Measurements from ENCODE around the gene LECT2. TPM values are rescaled to one million over a fixed set of nuclear protein-coding genes. Genes with fewer than 3 reads are reported as not detected.
A peak's percentile ranks its signal among the peaks of the same experiment; 100 is the strongest.

The LECT2 gene
- polyA plus RNA-seq, 1 donor (not counting 4 experiments of a cell fraction or from before 2014, with no cell fraction given): not detected

DNA sequence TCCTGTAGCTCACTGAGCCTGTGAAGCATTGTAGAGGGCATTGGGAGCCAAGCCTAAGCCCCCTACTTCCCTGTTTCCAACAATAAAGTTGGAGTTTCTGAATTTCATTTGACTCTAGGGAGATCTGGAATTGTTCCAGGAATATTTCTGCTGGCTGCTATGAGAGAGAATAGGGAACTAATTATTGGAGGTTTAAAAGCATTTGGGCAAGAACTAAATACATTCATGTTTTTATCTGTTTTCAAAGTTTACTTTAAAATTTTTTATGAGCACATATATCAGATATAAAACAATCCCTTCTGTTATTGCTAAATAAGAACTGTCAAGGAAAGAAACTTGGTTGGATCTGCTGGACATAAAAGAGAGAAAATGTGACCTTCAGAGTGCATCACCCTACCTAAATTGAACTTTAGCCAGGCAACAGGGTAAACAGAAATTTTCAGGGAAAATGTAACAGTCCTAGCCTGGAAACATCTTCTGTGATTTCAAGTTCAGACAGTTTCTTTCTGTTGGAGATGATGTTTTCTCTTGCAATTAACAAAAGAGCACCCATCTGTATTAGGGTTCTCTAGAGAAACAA is 19.3 kb upstream of the LECT2 start:
- no peaks in the 10 kb centered on the region for H3K9me3 ChIP-seq (ENCODE audit: control insufficient read depth, low read depth, low read length)
- no peak for TF ChIP-seq CTCF (optimal IDR thresholded peaks at IDR 0.05 in 1 of 3, IDR thresholded peaks at IDR 0.05 in 1 of 3, conservative IDR thresholded peaks at IDR 0.05 in 1 of 3; ENCODE audit: extremely low read depth in 1 of 3, insufficient read depth in 2 of 3, low read length in 3 of 3)
- no peak for TF ChIP-seq EZH2 (IDR thresholded peaks at IDR 0.05; ENCODE audit: low read length)
- no peaks in the 10 kb centered on the region for H4K20me1 ChIP-seq (ENCODE audit: control insufficient read depth, extremely low read depth, insufficient read depth, low read length)
- FAIRE-seq (no peak), DNase-seq (ENCODE audit: low read depth, low spot score) (no peak)
- H3K4me3 ChIP-seq (ENCODE audit: control insufficient read depth in 2 of 3, extremely low read depth in 1 of 3, insufficient read depth in 2 of 3, low read depth in 1 of 3, low read length in 3 of 3): no peak overlapping the region
- H3K9ac ChIP-seq (ENCODE audit: control insufficient read depth, extremely low read depth, insufficient read depth, low read length): no peak overlapping the region
- H3K4me1 ChIP-seq (ENCODE audit: control insufficient read depth, extremely low read depth, insufficient read depth, low read length): peaks cover 8% of the 10 kb centered on the region
- H2AFZ ChIP-seq (ENCODE audit: control insufficient read depth, low read length): no peak overlapping the region
- no peak overlapping the region for H3K4me2 ChIP-seq (ENCODE audit: control insufficient read depth, extremely low read depth, insufficient read depth, low read depth, low read length)
- no peak overlapping the region for H3K27ac ChIP-seq (ENCODE audit: control insufficient read depth, insufficient read depth, low read length)
- no peaks in the 10 kb centered on the region for H3K79me2 ChIP-seq (ENCODE audit: control insufficient read depth, insufficient read depth, low read length)
- dilution Hi-C loops (cut with MboI; ENCODE audit: extremely low pct_ligation_motif_present, low sequenced_read_pairs): no loop called here
- H3K27me3 ChIP-seq (ENCODE audit: control insufficient read depth, extremely low read depth, insufficient read depth, low read length): no peaks in the 10 kb centered on the region
- H3K36me3 ChIP-seq (ENCODE audit: control insufficient read depth in 2 of 2, extremely low read depth in 1 of 2, insufficient read depth in 2 of 2, low read length in 2 of 2): no peaks in the 10 kb centered on the region
- H3K9me1 ChIP-seq (ENCODE audit: control insufficient read depth, extremely low read depth, insufficient read depth, low read length): no peaks in the 10 kb centered on the region

DNA sequence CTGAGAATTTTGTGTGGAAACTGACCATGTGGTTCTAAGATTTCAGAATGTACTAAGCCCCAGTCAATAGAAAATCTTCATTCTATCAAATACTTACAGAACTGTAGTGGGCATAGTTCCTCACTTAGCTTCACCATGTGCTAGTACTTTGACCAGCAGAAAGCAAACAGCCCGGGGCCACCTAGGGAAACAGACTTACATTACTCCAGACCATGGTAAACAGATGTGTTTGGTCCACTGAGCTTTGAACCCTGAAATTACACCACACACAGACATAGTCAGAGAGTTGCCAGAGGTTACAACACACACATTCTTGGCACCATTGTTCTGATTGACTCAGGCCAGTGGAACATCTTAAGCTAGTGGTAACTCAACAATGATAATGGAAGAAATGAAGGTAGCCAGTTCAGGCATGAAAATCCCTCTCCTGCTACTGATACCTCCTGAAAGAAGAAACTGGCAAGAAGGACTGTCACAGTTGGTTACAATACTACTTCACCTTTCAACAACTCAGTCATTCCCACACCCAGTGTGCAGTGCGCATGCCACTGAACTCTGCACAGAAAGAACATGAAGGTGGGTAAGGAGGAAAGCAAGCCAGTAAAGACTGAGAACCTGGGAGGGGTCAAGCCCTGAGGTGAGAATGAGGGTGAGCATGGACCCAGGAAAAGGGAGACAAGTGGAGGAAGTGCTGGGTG is 18.7 kb upstream of the LECT2 start:
- DNase-seq (ENCODE audit: low read depth, low spot score) (no peak), FAIRE-seq (peak; percentile 39)
- dilution Hi-C loops (cut with MboI; ENCODE audit: extremely low pct_ligation_motif_present, low sequenced_read_pairs): no loop called here
- H3K4me3 ChIP-seq (ENCODE audit: control insufficient read depth in 2 of 3, extremely low read depth in 1 of 3, insufficient read depth in 2 of 3, low read depth in 1 of 3, low read length in 3 of 3): no peak overlapping the region
- no peaks in the 10 kb centered on the region for H3K36me3 ChIP-seq (ENCODE audit: control insufficient read depth in 2 of 2, extremely low read depth in 1 of 2, insufficient read depth in 2 of 2, low read length in 2 of 2)
- no peaks in the 10 kb centered on the region for H3K9me3 ChIP-seq (ENCODE audit: control insufficient read depth, low read depth, low read length)
- H3K9ac ChIP-seq (ENCODE audit: control insufficient read depth, extremely low read depth, insufficient read depth, low read length): no peak overlapping the region
- peaks cover 8% of the 10 kb centered on the region for H3K4me1 ChIP-seq (ENCODE audit: control insufficient read depth, extremely low read depth, insufficient read depth, low read length)
- H3K4me2 ChIP-seq (ENCODE audit: control insufficient read depth, extremely low read depth, insufficient read depth, low read depth, low read length): peak overlapping the region; percentile 12
- TF ChIP-seq EZH2 (IDR thresholded peaks at IDR 0.05; ENCODE audit: low read length) (no peak), CTCF (optimal IDR thresholded peaks at IDR 0.05 in 1 of 3, IDR thresholded peaks at IDR 0.05 in 1 of 3, conservative IDR thresholded peaks at IDR 0.05 in 1 of 3; ENCODE audit: extremely low read depth in 1 of 3, insufficient read depth in 2 of 3, low read length in 3 of 3) (no peak)
- H4K20me1 ChIP-seq (ENCODE audit: control insufficient read depth, extremely low read depth, insufficient read depth, low read length): no peaks in the 10 kb centered on the region
- no peaks in the 10 kb centered on the region for H3K27me3 ChIP-seq (ENCODE audit: control insufficient read depth, extremely low read depth, insufficient read depth, low read length)
- H3K27ac ChIP-seq (ENCODE audit: control insufficient read depth, insufficient read depth, low read length): no peak overlapping the region
- no peak overlapping the region for H2AFZ ChIP-seq (ENCODE audit: control insufficient read depth, low read length)
- H3K9me1 ChIP-seq (ENCODE audit: control insufficient read depth, extremely low read depth, insufficient read depth, low read length): no peaks in the 10 kb centered on the region
- no peaks in the 10 kb centered on the region for H3K79me2 ChIP-seq (ENCODE audit: control insufficient read depth, insufficient read depth, low read length)
